NT2/D1 (cell line): ENCODE measurements around the gene KIF4A.

Experiments
- SUZ12 ChIP-seq: IDR thresholded peaks from 2 replicates; pipeline ENCODE4 v1.6.1; 2011; ENCODE audit not compliant: insufficient read length, insufficient read depth; ENCODE audit errors: extremely low read depth
- YY1 ChIP-seq: IDR thresholded peaks from 2 replicates; pipeline ENCODE4 v1.6.1; 2011; ENCODE audit not compliant: insufficient read length, insufficient read depth
- ZNF274 ChIP-seq: IDR thresholded peaks from 2 replicates; pipeline ENCODE4 v1.6.1; 2011; ENCODE audit warnings: mild to moderate bottlenecking, low read depth, low read length

DNA sequence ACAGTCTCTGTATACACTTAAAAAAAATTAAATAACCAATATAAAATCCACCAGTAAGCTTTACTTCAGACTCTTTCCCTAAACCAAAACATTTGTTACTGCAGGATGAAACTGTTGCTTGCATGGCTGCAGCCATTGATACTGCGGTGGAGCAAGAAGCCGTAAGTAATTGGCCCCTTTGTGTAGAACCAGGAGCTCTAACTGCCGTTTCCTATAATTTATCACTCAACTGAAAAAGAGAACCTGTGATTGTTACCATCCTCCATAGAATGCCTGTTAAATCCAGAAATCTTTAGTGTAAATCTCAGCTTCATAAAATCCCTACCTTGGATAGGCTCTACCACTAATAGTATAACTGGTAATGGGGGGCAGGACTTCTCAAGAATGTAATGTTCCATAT is 62.6 kb downstream of the KIF4A start:
- TF ChIP-seq YY1: no peak
- no peak for TF ChIP-seq ZNF274
- no peak for TF ChIP-seq SUZ12
